Stimulated activated CD4-positive, alpha-beta T cell treated with anti-CD3 and anti-CD28 coated beads, Interleukin-12 subunit alpha, Interleukin-12 subunit beta, amount 100 ng/mL, for 4 hours (primary cell): Measurements from ENCODE around the gene CEP44.
"Not testable (repeated sequence)": the region's sequence is repeated elsewhere in the genome, so short reads cannot be mapped to it uniquely, and the experiment has no call there.

Experiments used
- DNase-seq: peaks from one replicate; pipeline ENCODE4 v3.0.0-alpha.2; 2020

Gene CEP44

GRCh38 chr4:174332741-174333493 lies 49.2 kb downstream of the CEP44 start:
- no peak for DNase-seq

GRCh38 chr4:174334628-174335027 lies 50.9 kb downstream of the CEP44 start:
- no peak for DNase-seq

GRCh38 chr4:174340714-174341113 lies 57.0 kb downstream of the CEP44 start:
- DNase-seq, result no peak

GRCh38 chr4:174349156-174349555 lies 65.4 kb downstream of the CEP44 start:
- no peak for DNase-seq

GRCh38 chr4:174352061-174352819 lies 68.5 kb downstream of the CEP44 start:
- DNase-seq, result no peak

GRCh38 chr4:174357321-174357720 lies 73.6 kb downstream of the CEP44 start:
- DNase-seq, result no peak

GRCh38 chr4:174358410-174358809 lies 74.7 kb downstream of the CEP44 start:
- DNase-seq, result no peak

GRCh38 chr4:174358829-174359228 lies 75.1 kb downstream of the CEP44 start:
- DNase-seq, result no peak

- no peak for DNase-seq
These were observed 78.6 kb downstream of the CEP44 start for GRCh38 chr4:174362340-174362739.

GRCh38 chr4:174363782-174364181 lies 80.1 kb downstream of the CEP44 start:
- not testable (repeated sequence) for DNase-seq

GRCh38 chr4:174365018-174365587 lies 81.4 kb downstream of the CEP44 start:
- DNase-seq, result no peak

- DNase-seq, result no peak
These were observed 86.3 kb downstream of the CEP44 start for GRCh38 chr4:174369985-174370384.

- no peak for DNase-seq
These were observed 90.1 kb downstream of the CEP44 start for GRCh38 chr4:174373821-174374220.

- no peak for DNase-seq
These were observed 91.7 kb downstream of the CEP44 start for GRCh38 chr4:174375422-174375821.

GRCh38 chr4:174377613-174378012 lies 93.9 kb downstream of the CEP44 start:
- no peak for DNase-seq

- DNase-seq, result no peak
These were observed 95.2 kb downstream of the CEP44 start for GRCh38 chr4:174378951-174379350.

GRCh38 chr4:174380206-174380605 lies 96.5 kb downstream of the CEP44 start:
- DNase-seq, result not testable (repeated sequence)

- no peak for DNase-seq
These were observed 97.2 kb downstream of the CEP44 start for GRCh38 chr4:174380699-174381439.

- DNase-seq, result no peak
These were observed 97.7 kb downstream of the CEP44 start for GRCh38 chr4:174381440-174381800.
